HEK293 (cell line): ENCODE data around the gene EFNA2.

Experiments used
- EGR2 ChIP-seq: fragments of 450-650 bp; formaldehyde crosslinking; IDR thresholded peaks from 2 replicates; pipeline ENCODE4 v1.5.1; 2016; ENCODE audit warnings: low read depth, missing biosample characterization, missing genetic modification characterization
- GLI4 ChIP-seq: fragments of 450-650 bp; formaldehyde crosslinking; IDR thresholded peaks from 2 replicates; pipeline ENCODE4 v1.5.1; 2016; ENCODE audit warnings: missing biosample characterization, missing genetic modification characterization
- KLF7 ChIP-seq: fragments of 450-650 bp; formaldehyde crosslinking; IDR thresholded peaks from 2 replicates; pipeline ENCODE4 v1.5.1; 2016; ENCODE audit warnings: missing biosample characterization, missing genetic modification characterization, borderline replicate concordance
- PRDM1 ChIP-seq: fragments of 450-650 bp; formaldehyde crosslinking; IDR thresholded peaks from 2 replicates; pipeline ENCODE4; 2016; ENCODE audit warnings: missing biosample characterization, missing genetic modification characterization
- PRDM10 ChIP-seq: fragments of 450-650 bp; formaldehyde crosslinking; IDR thresholded peaks from 2 replicates; pipeline ENCODE4 v1.5.1; 2016; ENCODE audit warnings: missing biosample characterization, missing genetic modification characterization
- PRDM4 ChIP-seq: fragments of 450-650 bp; formaldehyde crosslinking; IDR thresholded peaks from 2 replicates; pipeline ENCODE4 v1.5.1; 2017; ENCODE audit warnings: missing biosample characterization, missing genetic modification characterization
- SP7 ChIP-seq: fragments of 450-650 bp; formaldehyde crosslinking; IDR thresholded peaks from 2 replicates; pipeline ENCODE4 v1.5.1; 2016; ENCODE audit warnings: missing biosample characterization, missing genetic modification characterization
- WT1 ChIP-seq: fragments of 450-650 bp; formaldehyde crosslinking; IDR thresholded peaks from 2 replicates; pipeline ENCODE4 v1.5.1; 2016; ENCODE audit warnings: missing biosample characterization, missing genetic modification characterization
- ZBTB20 ChIP-seq: fragments of 450-650 bp; formaldehyde crosslinking; IDR thresholded peaks from 2 replicates; pipeline ENCODE4 v1.5.1; 2016; ENCODE audit warnings: missing biosample characterization, missing genetic modification characterization
- ZFP41 ChIP-seq: fragments of 450-650 bp; formaldehyde crosslinking; IDR thresholded peaks from 2 replicates; pipeline ENCODE4 v1.5.1; 2016; ENCODE audit warnings: missing biosample characterization, missing genetic modification characterization, borderline replicate concordance
- ZFP69B ChIP-seq: fragments of 450-650 bp; formaldehyde crosslinking; IDR thresholded peaks from 2 replicates; pipeline ENCODE4 v1.5.1; 2016; ENCODE audit warnings: missing biosample characterization, missing genetic modification characterization
- ZNF157 ChIP-seq: fragments of 450-650 bp; formaldehyde crosslinking; IDR thresholded peaks from 2 replicates; pipeline ENCODE4 v1.5.1; 2016; ENCODE audit warnings: missing biosample characterization, missing genetic modification characterization
- ZNF223 ChIP-seq: fragments of 450-650 bp; formaldehyde crosslinking; IDR thresholded peaks from 2 replicates; pipeline ENCODE4 v1.5.1; 2016; ENCODE audit warnings: missing biosample characterization, missing genetic modification characterization
- ZNF24 ChIP-seq: fragments of 450-650 bp; formaldehyde crosslinking; IDR thresholded peaks from 2 replicates; pipeline ENCODE4 v1.5.1; 2016; ENCODE audit warnings: missing biosample characterization, missing genetic modification characterization
- ZNF266 ChIP-seq: fragments of 450-650 bp; formaldehyde crosslinking; IDR thresholded peaks from 2 replicates; pipeline ENCODE4 v1.5.1; 2016; ENCODE audit warnings: missing biosample characterization, missing genetic modification characterization, low read depth
- ZNF416 ChIP-seq: fragments of 450-650 bp; formaldehyde crosslinking; IDR thresholded peaks from 2 replicates; pipeline ENCODE4 v1.5.1; 2016; ENCODE audit warnings: missing biosample characterization, missing genetic modification characterization
- ZNF433 ChIP-seq: fragments of 450-650 bp; formaldehyde crosslinking; IDR thresholded peaks from 2 replicates; pipeline ENCODE4 v1.5.1; 2016; ENCODE audit warnings: missing biosample characterization, missing genetic modification characterization, low read depth
- ZNF449 ChIP-seq: fragments of 450-650 bp; formaldehyde crosslinking; IDR thresholded peaks from 2 replicates; pipeline ENCODE4 v1.5.1; 2017; ENCODE audit warnings: missing biosample characterization, mild to moderate bottlenecking, missing genetic modification characterization, moderate library complexity
- ZNF514 ChIP-seq: fragments of 450-650 bp; formaldehyde crosslinking; IDR thresholded peaks from 2 replicates; pipeline ENCODE4 v1.5.1; 2016; ENCODE audit warnings: missing biosample characterization, missing genetic modification characterization
- ZNF518A ChIP-seq: fragments of 450-650 bp; formaldehyde crosslinking; conservative IDR thresholded peaks from 2 replicates; pipeline ENCODE4 v1.5.1; 2016; ENCODE audit warnings: low read depth, missing biosample characterization, missing genetic modification characterization
- ZNF544 ChIP-seq: fragments of 450-650 bp; formaldehyde crosslinking; IDR thresholded peaks from 2 replicates; pipeline ENCODE4 v1.5.0; 2017; ENCODE audit warnings: missing biosample characterization, missing genetic modification characterization
- ZNF610 ChIP-seq: fragments of 450-650 bp; formaldehyde crosslinking; IDR thresholded peaks from 2 replicates; pipeline ENCODE4 v1.5.1; 2016; ENCODE audit warnings: missing biosample characterization, missing genetic modification characterization, borderline replicate concordance
- ZNF623 ChIP-seq: fragments of 450-650 bp; formaldehyde crosslinking; IDR thresholded peaks from 2 replicates; pipeline ENCODE4 v1.5.1; 2016; ENCODE audit warnings: missing biosample characterization, missing genetic modification characterization
- ZNF624 ChIP-seq: fragments of 450-650 bp; formaldehyde crosslinking; IDR thresholded peaks from 2 replicates; pipeline ENCODE4 v1.5.1; 2017; ENCODE audit warnings: missing biosample characterization, missing genetic modification characterization
- ZNF658 ChIP-seq: fragments of 450-650 bp; formaldehyde crosslinking; IDR thresholded peaks from 2 replicates; pipeline ENCODE4; 2016; ENCODE audit warnings: missing biosample characterization, missing genetic modification characterization
- ZNF660 ChIP-seq: fragments of 450-650 bp; IDR thresholded peaks from 2 replicates; pipeline ENCODE4 v1.5.1; 2018; ENCODE audit warnings: missing biosample characterization, mild to moderate bottlenecking, missing genetic modification characterization
- ZXDB ChIP-seq: fragments of 450-650 bp; formaldehyde crosslinking; IDR thresholded peaks from 2 replicates; pipeline ENCODE4 v1.5.1; 2016; ENCODE audit warnings: missing biosample characterization, missing genetic modification characterization

The EFNA2 gene

GRCh38 chr19:1275260-1275975, 10.3 kb upstream of the EFNA2 start, which contains the start of gene FAM174C (continued):
- no peak for TF ChIP-seq ZNF449 (tag by site-specific recombination)
- TF ChIP-seq PRDM4 (tag by site-specific recombination): no peak
- TF ChIP-seq PRDM10 (tag by site-specific recombination): no peak; the same call in 1 of the 2 replicates
- no peak for TF ChIP-seq ZNF624 (tag by site-specific recombination)
- TF ChIP-seq SP7: peak; percentile 16
- TF ChIP-seq ZNF433 (tag by site-specific recombination): no peak
- TF ChIP-seq ZNF544: no peak
- TF ChIP-seq GLI4: no peak
- TF ChIP-seq ZNF518A: no peak
- TF ChIP-seq KLF7 (tag by site-specific recombination): no peak
- no peak for TF ChIP-seq ZNF157 (tag by site-specific recombination)
- TF ChIP-seq ZBTB20: no peak; the same call in 1 of the 2 replicates
- no peak for TF ChIP-seq ZNF623
- peak; percentile 74 for TF ChIP-seq WT1 (tag by site-specific recombination)
- TF ChIP-seq ZXDB (tag by site-specific recombination): no peak; the same call in 1 of the 2 replicates
- TF ChIP-seq ZFP69B (tag by site-specific recombination): no peak
- TF ChIP-seq ZNF610 (tag by site-specific recombination): no peak
- TF ChIP-seq ZNF660: peak; percentile 70
- no peak for TF ChIP-seq PRDM1
- no peak for TF ChIP-seq ZNF266 (tag by site-specific recombination)
- TF ChIP-seq ZNF514 (tag by site-specific recombination): no peak
- no peak for TF ChIP-seq ZNF24 (tag by site-specific recombination)
- TF ChIP-seq ZNF658: no peak
- TF ChIP-seq EGR2 (tag by site-specific recombination): no peak; the same call in 1 of the 2 replicates
- TF ChIP-seq ZNF223 (tag by site-specific recombination): no peak
- no peak for TF ChIP-seq ZFP41 (tag by site-specific recombination)
- TF ChIP-seq ZNF416 (tag by site-specific recombination): no peak
